Measurements from ENCODE around the gene EFCAB6.

EFCAB6 gene

GRCh38 chr22:43600265-43600664, 211.8 kb downstream of the EFCAB6 start:
- no peaks in the 10 kb centered on the region for H3K79me2 ChIP-seq (ENCODE audit: insufficient read depth, low read length)
- H3K9me2 ChIP-seq (ENCODE audit: low read depth, low read length): no peaks in the 10 kb centered on the region
- no peak overlapping the region for H3K9ac ChIP-seq (ENCODE audit: low read length)
- TF ChIP-seq, protein P1, sequence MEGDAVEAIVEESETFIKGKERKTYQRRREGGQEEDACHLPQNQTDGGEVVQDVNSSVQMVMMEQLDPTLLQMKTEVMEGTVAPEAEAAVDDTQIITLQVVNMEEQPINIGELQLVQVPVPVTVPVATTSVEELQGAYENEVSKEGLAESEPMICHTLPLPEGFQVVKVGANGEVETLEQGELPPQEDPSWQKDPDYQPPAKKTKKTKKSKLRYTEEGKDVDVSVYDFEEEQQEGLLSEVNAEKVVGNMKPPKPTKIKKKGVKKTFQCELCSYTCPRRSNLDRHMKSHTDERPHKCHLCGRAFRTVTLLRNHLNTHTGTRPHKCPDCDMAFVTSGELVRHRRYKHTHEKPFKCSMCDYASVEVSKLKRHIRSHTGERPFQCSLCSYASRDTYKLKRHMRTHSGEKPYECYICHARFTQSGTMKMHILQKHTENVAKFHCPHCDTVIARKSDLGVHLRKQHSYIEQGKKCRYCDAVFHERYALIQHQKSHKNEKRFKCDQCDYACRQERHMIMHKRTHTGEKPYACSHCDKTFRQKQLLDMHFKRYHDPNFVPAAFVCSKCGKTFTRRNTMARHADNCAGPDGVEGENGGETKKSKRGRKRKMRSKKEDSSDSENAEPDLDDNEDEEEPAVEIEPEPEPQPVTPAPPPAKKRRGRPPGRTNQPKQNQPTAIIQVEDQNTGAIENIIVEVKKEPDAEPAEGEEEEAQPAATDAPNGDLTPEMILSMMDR (IDR thresholded peaks at IDR 0.05; ENCODE audit: low read length): no peak
- TF ChIP-seq EZH2 (IDR thresholded peaks at IDR 0.05; ENCODE audit: borderline replicate concordance, low read length): no peak
- no peaks in the 10 kb centered on the region for H4K20me1 ChIP-seq (ENCODE audit: insufficient read depth, low read length)
- H3K27me3 ChIP-seq (ENCODE audit: insufficient read depth, low read length): 0 out of 2 replicates have a peak, but pooled peaks cover 4% of the 10 kb centered on the region
- H3K36me3 ChIP-seq (ENCODE audit: insufficient read depth, low read length): no peaks in the 10 kb centered on the region
- H3K27ac ChIP-seq (ENCODE audit: low read depth, low read length, poor library complexity, severe bottlenecking): no peak overlapping the region
- no peak overlapping the region for H2AFZ ChIP-seq (ENCODE audit: low read length)
- H3K4me3 ChIP-seq (ENCODE audit: low read depth, low read length, poor library complexity, severe bottlenecking): no peak overlapping the region
- H3K9me3 ChIP-seq (ENCODE audit: low read length): no peaks in the 10 kb centered on the region
- no peak overlapping the region for H3K4me2 ChIP-seq (ENCODE audit: low read length)
- no peaks in the 10 kb centered on the region for H3K4me1 ChIP-seq (ENCODE audit: insufficient read depth, low read length, severe bottlenecking)
- H3F3A ChIP-seq (ENCODE audit: insufficient read depth, low read length): no peaks in the 10 kb centered on the region

DNA sequence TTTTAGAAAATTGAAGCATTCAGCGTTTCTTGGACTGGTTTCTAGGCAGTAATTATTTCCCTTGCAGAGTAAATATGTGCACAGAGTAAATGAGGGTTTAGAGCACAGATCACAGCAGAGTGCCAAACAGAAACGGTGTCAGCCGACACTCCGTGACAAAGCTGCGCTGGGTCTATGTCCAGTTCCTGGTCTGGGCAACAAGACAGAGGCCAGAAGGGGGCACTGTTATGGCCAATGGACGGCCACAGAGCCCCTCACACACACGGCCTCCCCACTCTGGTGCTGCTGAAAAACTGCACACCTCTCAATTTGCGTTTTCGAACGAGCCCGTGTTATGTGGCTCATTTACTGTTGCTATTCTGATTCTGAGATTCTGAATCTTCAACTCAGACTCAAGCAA, 219.6 kb downstream of the EFCAB6 start:
- TF ChIP-seq, protein P1 (IDR thresholded peaks at IDR 0.05; ENCODE audit: low read length): no peak
- TF ChIP-seq EZH2 (IDR thresholded peaks at IDR 0.05; ENCODE audit: borderline replicate concordance, low read length): no peak
- H3K27me3 ChIP-seq (ENCODE audit: insufficient read depth, low read length): no peaks in the 10 kb centered on the region
- H3K27ac ChIP-seq (ENCODE audit: low read depth, low read length, poor library complexity, severe bottlenecking): no peak overlapping the region
- H4K20me1 ChIP-seq (ENCODE audit: insufficient read depth, low read length): no peaks in the 10 kb centered on the region
- H3K4me2 ChIP-seq (ENCODE audit: low read length): no peak overlapping the region
- no peaks in the 10 kb centered on the region for H3K36me3 ChIP-seq (ENCODE audit: insufficient read depth, low read length)
- H3K4me1 ChIP-seq (ENCODE audit: insufficient read depth, low read length, severe bottlenecking): no peaks in the 10 kb centered on the region
- no peak overlapping the region for H3K9ac ChIP-seq (ENCODE audit: low read length)
- no peaks in the 10 kb centered on the region for H3K79me2 ChIP-seq (ENCODE audit: insufficient read depth, low read length)
- H3K9me3 ChIP-seq (ENCODE audit: low read length): no peaks in the 10 kb centered on the region
- H3K4me3 ChIP-seq (ENCODE audit: low read depth, low read length, poor library complexity, severe bottlenecking): no peak overlapping the region
- no peaks in the 10 kb centered on the region for H3F3A ChIP-seq (ENCODE audit: insufficient read depth, low read length)
- no peak overlapping the region for H2AFZ ChIP-seq (ENCODE audit: low read length)
- H3K9me2 ChIP-seq (ENCODE audit: low read depth, low read length): no peaks in the 10 kb centered on the region

GRCh38 chr22:43591380-43591779, 220.7 kb downstream of the EFCAB6 start:
- H3K4me2 ChIP-seq (ENCODE audit: low read length): no peak overlapping the region

More at GRCh38 chr22:43591380-43591779, 220.7 kb downstream of the EFCAB6 start:
- no peaks in the 10 kb centered on the region for H3K9me2 ChIP-seq (ENCODE audit: low read depth, low read length)
- H3K9ac ChIP-seq (ENCODE audit: low read length): no peak overlapping the region
- H3K79me2 ChIP-seq (ENCODE audit: insufficient read depth, low read length): no peaks in the 10 kb centered on the region
- no peak overlapping the region for H2AFZ ChIP-seq (ENCODE audit: low read length)
- H4K20me1 ChIP-seq (ENCODE audit: insufficient read depth, low read length): no peaks in the 10 kb centered on the region
- no peaks in the 10 kb centered on the region for H3K27me3 ChIP-seq (ENCODE audit: insufficient read depth, low read length)
- H3F3A ChIP-seq (ENCODE audit: insufficient read depth, low read length): no peaks in the 10 kb centered on the region
- H3K36me3 ChIP-seq (ENCODE audit: insufficient read depth, low read length): no peaks in the 10 kb centered on the region
- no peak overlapping the region for H3K27ac ChIP-seq (ENCODE audit: low read depth, low read length, poor library complexity, severe bottlenecking)
- no peaks in the 10 kb centered on the region for H3K4me1 ChIP-seq (ENCODE audit: insufficient read depth, low read length, severe bottlenecking)
- TF ChIP-seq, protein P1 (IDR thresholded peaks at IDR 0.05; ENCODE audit: low read length): no peak
- no peak for TF ChIP-seq EZH2 (IDR thresholded peaks at IDR 0.05; ENCODE audit: borderline replicate concordance, low read length)
- no peaks in the 10 kb centered on the region for H3K9me3 ChIP-seq (ENCODE audit: low read length)
- H3K4me3 ChIP-seq (ENCODE audit: low read depth, low read length, poor library complexity, severe bottlenecking): no peak overlapping the region
